NT2/D1 (cell line): ENCODE measurements around the gene PYM1.

ENCODE experiments used
- SUZ12 ChIP-seq: IDR thresholded peaks from 2 replicates; pipeline ENCODE4 v1.6.1; 2011; ENCODE audit not compliant: insufficient read length, insufficient read depth; ENCODE audit errors: extremely low read depth
- YY1 ChIP-seq: IDR thresholded peaks from 2 replicates; pipeline ENCODE4 v1.6.1; 2011; ENCODE audit not compliant: insufficient read length, insufficient read depth
- ZNF274 ChIP-seq: IDR thresholded peaks from 2 replicates; pipeline ENCODE4 v1.6.1; 2011; ENCODE audit warnings: mild to moderate bottlenecking, low read depth, low read length

GRCh38 chr12:55865327-55865726 lies 62.4 kb downstream of the PYM1 start:
- TF ChIP-seq ZNF274 (no peak), SUZ12 (no peak), YY1 (no peak)
